ENCODE data around the gene ZNF451.
A peak's percentile ranks its signal among the peaks of the same experiment; 100 is the strongest.
"Not testable (repeated sequence)": the region's sequence is repeated elsewhere in the genome, so short reads cannot be mapped to it uniquely, and the experiment has no call there.

Gene ZNF451, protein sequence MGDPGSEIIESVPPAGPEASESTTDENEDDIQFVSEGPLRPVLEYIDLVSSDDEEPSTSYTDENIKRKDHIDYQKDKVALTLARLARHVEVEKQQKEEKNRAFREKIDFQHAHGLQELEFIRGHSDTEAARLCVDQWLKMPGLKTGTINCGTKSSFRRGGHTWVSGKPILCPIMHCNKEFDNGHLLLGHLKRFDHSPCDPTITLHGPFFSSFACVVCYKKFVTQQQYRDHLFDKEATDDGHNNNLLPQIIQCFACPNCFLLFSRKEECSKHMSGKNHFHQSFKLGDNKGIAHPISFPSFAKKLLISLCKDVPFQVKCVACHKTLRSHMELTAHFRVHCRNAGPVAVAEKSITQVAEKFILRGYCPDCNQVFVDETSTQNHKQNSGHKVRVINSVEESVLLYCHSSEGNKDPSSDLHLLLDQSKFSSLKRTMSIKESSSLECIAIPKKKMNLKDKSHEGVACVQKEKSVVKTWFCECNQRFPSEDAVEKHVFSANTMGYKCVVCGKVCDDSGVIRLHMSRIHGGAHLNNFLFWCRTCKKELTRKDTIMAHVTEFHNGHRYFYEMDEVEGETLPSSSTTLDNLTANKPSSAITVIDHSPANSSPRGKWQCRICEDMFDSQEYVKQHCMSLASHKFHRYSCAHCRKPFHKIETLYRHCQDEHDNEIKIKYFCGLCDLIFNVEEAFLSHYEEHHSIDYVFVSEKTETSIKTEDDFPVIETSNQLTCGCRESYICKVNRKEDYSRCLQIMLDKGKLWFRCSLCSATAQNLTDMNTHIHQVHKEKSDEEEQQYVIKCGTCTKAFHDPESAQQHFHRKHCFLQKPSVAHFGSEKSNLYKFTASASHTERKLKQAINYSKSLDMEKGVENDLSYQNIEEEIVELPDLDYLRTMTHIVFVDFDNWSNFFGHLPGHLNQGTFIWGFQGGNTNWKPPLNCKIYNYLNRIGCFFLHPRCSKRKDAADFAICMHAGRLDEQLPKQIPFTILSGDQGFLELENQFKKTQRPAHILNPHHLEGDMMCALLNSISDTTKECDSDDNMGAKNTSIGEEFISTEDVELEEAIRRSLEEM

DNA sequence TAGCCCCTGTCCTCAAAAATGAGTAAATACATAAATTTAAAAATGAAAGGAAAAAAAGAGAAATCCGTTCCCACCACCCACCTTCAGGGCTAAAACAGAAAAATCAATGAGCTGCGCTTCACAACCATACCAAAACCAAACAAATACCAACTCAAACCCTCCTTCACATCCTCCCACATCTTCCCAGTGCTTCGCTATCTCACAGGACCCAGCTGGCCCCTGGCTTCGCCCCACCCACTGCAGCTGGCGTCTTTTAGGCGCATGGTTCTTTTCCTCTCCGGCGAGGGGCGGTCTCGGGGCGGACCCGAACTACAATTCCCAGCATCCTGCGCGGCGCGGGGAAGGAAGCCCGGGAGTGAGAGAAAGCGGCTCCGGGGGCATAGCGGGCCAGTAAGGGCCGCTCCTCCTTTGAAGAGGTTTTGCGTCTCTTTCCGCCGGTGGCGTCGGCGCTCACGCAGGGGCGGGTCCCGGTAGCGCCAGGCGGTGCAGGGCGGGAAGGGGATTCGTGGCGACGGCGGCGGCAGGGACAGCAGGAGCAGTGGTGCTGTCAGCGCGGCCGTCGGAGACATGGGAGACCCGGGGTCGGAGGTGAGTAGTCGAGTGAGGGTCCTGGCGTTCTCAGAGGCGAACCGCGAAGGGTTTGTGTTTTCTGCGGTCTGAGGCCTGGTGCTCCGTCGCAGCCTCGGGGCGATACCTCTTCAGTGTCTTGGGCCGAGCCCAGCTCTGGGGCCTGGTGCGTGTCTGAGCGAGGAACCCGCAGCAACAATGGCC is at the start of gene ZNF451:
ZNF451 (plus strand) TSS at position 502 of the 771 bp plus-strand sequence; CDS start at position 568, 66 bp downstream.
- DNase-seq (ENCODE audit: low read depth), result peak; percentile 98

DNA sequence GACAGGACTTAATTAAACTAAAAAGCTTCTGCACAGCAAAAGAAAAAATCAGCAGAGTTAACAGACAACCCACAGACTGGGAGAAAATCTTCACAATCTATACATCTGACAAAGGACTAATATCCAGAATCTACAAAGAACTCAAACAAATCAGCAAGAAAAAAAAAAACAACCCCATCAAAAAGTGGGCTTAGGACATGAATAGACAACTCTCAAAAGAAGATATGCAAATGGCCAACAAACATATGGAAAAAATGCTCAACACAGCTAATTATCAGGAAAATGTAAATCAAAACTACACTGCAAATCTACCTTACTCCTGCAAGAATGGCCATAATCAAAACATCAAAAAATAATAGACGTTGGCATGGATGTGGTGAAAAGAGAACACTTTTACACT is 45.9 kb upstream of the ZNF451 start:
- DNase-seq (ENCODE audit: low read depth), result not testable (repeated sequence)

GRCh38 chr6:57044568-57044967 is 45.4 kb upstream of the ZNF451 start:
- DNase-seq (ENCODE audit: low read depth), result no peak

GRCh38 chr6:57046332-57047256 is 43.4 kb upstream of the ZNF451 start, which contains the start of gene KIAA1586:
Gene KIAA1586 (plus strand): TSS chr6:57046693. CDS start chr6:57046756, 63 bp downstream.
- peak; percentile 94 for DNase-seq (ENCODE audit: low read depth)

DNA sequence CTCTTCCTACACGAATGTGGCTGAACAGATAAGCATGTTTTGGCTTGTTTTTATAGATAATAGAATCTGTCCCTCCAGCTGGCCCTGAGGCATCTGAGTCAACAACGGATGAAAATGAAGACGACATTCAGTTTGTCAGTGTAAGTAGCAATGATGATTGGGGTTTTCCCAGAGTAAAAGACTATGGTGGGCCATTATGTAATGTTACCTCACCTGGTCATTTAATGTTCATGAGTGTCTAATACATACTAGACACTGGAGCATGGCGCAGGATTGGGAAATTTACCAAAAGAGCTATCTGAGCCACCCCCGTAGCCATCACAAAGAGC is 42.8 kb upstream of the ZNF451 start:
- not testable (repeated sequence) for DNase-seq (ENCODE audit: low read depth)

DNA sequence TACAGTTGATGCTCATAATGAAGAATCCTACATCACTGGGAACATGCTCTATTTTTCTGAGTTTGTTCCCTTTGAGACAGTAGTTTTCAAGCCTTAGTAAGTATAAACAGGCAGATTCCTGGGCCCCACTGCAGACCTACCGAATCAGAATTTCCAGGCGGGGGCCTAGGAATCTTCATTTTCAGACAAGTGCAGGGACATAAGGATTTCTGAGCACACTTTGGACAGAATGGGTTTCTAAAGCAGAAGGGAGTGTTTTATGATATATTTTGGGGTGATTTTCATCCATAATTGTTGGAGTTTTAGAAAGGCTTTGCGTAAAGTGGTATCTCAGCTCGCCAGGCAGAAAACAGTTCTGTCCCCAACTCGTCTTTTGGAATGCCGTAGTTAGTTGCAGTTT is 42.1 kb upstream of the ZNF451 start:
- DNase-seq (ENCODE audit: low read depth), result not testable (repeated sequence)

DNA sequence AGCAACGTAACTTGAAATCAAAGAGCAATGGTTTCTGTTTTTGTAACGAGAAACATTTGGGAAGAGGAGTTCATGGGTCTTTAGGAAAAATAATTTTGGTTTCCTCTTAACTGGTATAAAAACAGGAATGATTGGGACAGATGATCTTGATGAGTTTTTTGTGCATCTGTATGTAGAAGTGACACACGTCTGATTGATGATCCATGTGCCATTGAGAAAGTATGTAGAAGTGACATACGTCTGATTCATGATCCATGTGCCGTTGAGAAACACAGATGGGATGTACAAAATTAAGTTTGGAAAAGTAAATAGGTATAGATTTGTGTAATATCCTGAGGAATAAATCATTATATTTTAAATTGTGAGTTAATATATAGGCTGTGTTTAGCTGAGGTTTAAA is 41.4 kb upstream of the ZNF451 start:
- peak; percentile 7 for DNase-seq (ENCODE audit: low read depth)

DNA sequence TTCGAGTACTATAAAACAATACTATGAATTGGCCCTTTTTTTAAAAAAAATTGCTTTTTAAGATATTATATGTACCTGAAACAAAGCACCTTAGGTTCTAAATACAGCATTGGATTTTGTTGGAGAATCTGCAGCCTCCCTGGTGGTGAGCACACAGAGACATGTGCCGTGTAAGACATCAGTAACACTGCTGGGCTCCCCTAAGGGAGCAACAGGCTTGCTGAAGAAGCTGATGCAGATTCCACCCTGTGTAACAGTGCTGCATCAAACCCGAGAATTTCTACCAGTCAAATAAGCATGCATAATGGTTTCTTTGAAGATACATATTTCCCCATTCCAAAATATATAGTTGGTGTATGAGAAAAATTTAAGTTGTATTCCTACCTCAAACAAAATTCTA is 26.1 kb upstream of the ZNF451 start:
- no peak for DNase-seq (ENCODE audit: low read depth)

- peak; percentile 55 for DNase-seq (ENCODE audit: low read depth)
Observed at GRCh38 chr6:57064809-57065208, 25.2 kb upstream of the ZNF451 start.

DNA sequence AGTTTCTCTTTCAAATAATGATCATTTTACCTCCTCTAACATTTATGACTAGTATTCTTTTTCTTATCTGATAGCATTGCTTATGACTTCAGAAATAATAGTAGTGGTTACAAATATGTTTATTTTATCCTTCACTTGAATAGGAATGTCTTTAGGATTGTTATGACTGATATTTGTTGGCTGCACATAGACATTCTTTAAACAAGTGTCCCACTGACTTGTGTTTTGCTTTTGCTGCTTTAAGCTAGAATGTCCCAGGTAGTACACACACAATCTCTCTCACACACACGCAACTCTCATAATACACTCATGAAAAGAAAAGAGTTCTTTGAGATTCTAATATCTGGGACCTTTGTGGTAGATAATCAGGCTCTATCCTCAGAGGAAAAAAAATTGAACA is 21.9 kb upstream of the ZNF451 start:
- peak; percentile 49 for DNase-seq (ENCODE audit: low read depth)

GRCh38 chr6:57069228-57069627 is 20.8 kb upstream of the ZNF451 start:
- DNase-seq (ENCODE audit: low read depth), result no peak

GRCh38 chr6:57069920-57070331 is 20.1 kb upstream of the ZNF451 start:
- no peak for DNase-seq (ENCODE audit: low read depth)

DNA sequence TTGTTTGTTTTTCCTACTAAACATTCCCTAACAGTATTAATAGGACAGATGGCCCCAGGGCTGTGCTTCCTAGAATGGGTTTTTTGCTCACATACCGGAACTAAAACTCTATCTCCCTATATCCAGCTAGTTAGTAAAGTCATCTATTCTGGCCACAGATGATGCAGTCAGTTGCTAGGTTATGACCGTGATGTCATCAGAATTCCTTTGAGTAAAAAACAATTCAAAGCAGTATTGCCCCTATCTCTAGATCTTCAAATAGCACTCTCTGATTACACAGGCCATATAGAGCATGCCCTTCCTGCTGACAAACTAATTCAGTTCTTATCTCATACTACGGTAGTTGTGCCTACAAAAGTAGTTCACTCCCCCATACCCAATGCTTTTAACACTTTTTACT is 17.9 kb upstream of the ZNF451 start:
- DNase-seq (ENCODE audit: low read depth), result peak; percentile 7

DNA sequence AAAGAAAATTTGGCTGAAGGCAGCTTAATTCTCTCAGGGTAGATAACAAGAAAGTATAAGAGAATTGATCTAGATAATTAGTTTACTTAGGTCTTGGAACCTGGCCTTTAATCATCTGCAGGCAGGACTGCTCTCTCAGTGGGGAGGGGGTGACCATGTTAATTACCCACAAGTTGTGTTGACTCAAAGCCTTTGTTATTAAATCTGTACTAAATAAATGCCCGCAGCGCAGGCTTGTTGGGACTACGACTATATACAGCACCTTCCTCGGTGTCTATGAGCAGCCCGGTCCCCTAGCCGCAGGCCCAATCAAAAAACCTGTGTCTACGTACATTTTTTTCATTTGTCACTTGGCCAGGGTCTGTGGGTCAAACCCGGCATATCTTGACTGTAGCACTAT is 15.6 kb upstream of the ZNF451 start:
- DNase-seq (ENCODE audit: low read depth), result no peak

DNA sequence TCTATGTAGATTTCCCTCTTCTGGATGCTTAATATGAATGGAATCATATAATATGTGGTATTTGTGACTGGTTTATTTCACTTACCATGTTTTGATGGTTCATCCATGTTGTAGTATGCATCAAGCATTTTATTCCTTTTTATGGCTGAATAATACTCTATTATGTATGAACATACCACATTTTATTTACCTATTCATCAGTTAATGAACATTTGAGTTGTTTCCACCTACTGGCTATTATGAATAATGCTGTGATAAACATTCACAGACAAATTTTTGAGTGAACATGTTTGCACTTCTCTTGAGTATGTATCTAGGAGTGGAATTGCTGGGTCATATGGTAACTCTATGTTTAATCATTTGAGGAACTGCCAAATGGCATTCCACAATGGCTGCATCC is 14.9 kb upstream of the ZNF451 start:
- DNase-seq (ENCODE audit: low read depth), result peak; percentile 9

GRCh38 chr6:57078531-57079207 is 11.3 kb upstream of the ZNF451 start:
- DNase-seq (ENCODE audit: low read depth), result no peak

DNA sequence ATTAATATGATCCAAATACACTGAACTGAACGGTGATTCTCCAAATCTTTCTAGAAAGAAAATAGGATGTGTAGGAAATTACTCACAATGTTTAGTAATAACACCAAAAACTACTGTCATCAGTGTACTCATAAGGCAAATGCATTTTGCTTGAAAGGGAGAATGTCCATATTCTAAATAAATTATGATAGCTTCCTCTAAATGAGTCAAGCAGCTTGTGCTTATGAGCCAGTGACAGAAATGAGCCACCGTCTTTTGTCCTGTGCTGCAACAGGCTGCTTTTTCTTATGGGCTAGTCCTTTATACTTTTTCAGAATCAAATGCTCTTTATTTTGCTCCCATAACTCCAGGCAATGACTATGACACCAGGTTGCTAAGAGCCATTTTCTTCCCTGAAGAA is 4.5 kb upstream of the ZNF451 start:
- no peak for DNase-seq (ENCODE audit: low read depth)

- no peak for DNase-seq (ENCODE audit: low read depth)
Observed at GRCh38 chr6:57086843-57087242, 3.1 kb upstream of the ZNF451 start.

GRCh38 chr6:57087916-57088315 is 2.1 kb upstream of the ZNF451 start:
- DNase-seq (ENCODE audit: low read depth), result no peak

DNA sequence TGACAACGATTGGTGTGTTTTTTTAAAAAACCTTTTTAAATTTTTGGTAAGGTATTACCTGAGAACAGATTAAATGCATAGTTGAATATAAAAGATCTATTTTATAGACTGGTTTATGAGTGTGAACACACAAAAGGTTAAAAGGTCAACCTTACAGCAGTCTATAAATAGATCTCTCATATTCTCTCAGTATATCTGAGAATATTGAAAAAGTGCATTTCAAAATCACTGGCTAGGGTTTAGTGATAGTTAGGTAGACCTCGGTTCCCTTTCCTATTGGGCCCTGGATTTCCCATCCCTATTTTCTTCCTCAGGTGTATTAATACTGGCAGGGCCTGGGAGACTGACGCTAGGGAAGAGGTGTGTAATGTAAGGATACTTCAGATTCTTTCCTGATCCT is 723 bp upstream of the ZNF451 start:
- DNase-seq (ENCODE audit: low read depth), result no peak

Measured in EH (cell line).